A549 (cell line): ENCODE results near the gene CPTP. TPM values are rescaled to one million over a fixed set of nuclear protein-coding genes. Genes with fewer than 3 reads are reported as not detected.

ENCODE experiments used
- ATAC-seq, 2 experiments: fragments of 200-7000 bp in 1 of 2; fragments of >200 bp in 1 of 2; cut with Nextera tagmentation in 1 of 2; cut with Tn5 transposase in 1 of 2; 3 replicates each; pipeline versions ENCODE4 v1.8.0 to v1.9.1; 2018 to 2020; ENCODE audit warnings: mild to moderate bottlenecking in 1 of 2, moderate library complexity in 1 of 2
- CTCF ChIA-PET: fragments of 300-600 bp; sonication (Branson Sonifier 250); formaldehyde crosslinking; extraction: SDS; loops from one replicate; lab custom pipeline; 2021; ENCODE audit warnings: antibody characterized with exemption, inconsistent platforms; lab: Yijun Ruan, JAX
- POLR2A ChIA-PET: fragments of 350-600 bp; formaldehyde crosslinking; extraction: SDS; loops from one replicate; lab custom pipeline; 2021; ENCODE audit warnings: antibody characterized with exemption, inconsistent platforms; lab: Yijun Ruan, JAX
- DNase-seq, 2 experiments: peaks; one replicate each; pipeline versions ENCODE4 v3.0.0 to v3.0.0-alpha.2; 2011 to 2016; ENCODE audit warnings: low read depth in 1 of 2, low spot score in 1 of 2
- FAIRE-seq: peaks from 2 replicates; lab custom pipeline; 2011; peaks lifted over from hg19 to GRCh38; lab: Jason Lieb, UNC
- H3K27ac ChIP-seq, 2 experiments: fragments of >200 bp; sonication (Bioruptor Twin); formaldehyde crosslinking; 3 replicates each; pipeline ENCODE4 v1.5.1; 2016 to 2017
- H3K4me1 ChIP-seq: fragments of >200 bp; sonication (Bioruptor Twin); formaldehyde crosslinking; 3 replicates; pipeline ENCODE4 v1.6.1; 2016
- H3K4me2 ChIP-seq: fragments of >200 bp; sonication (Bioruptor Twin); formaldehyde crosslinking; 3 replicates; pipeline ENCODE4 v1.6.1; 2016
- H3K4me3 ChIP-seq: fragments of >200 bp; sonication (Bioruptor Twin); formaldehyde crosslinking; 3 replicates; pipeline ENCODE4 v1.5.1; 2016
- H3K9me3 ChIP-seq: fragments of >200 bp; sonication (Bioruptor Twin); formaldehyde crosslinking; 3 replicates; pipeline ENCODE4 v1.6.1; 2016
- CHD2 ChIP-seq: fragments of 150-350 bp; IDR thresholded peaks from 2 replicates; pipeline ENCODE4 v1.6.1; 2014; ENCODE audit warnings: low read length; ENCODE audit not compliant: partially characterized antibody
- CTCF ChIP-seq: fragments of >200 bp; sonication (Bioruptor Twin); formaldehyde crosslinking; IDR thresholded peaks from 3 replicates; pipeline ENCODE4 v1.5.1; 2016
- ESRRA ChIP-seq: fragments of 150-350 bp; IDR thresholded peaks from 2 replicates; pipeline ENCODE4 v1.6.1; 2014; ENCODE audit warnings: mild to moderate bottlenecking, low read length, borderline replicate concordance
- KDM5A ChIP-seq: fragments of 200-600 bp; sonication (generic); IDR thresholded peaks from 2 replicates; pipeline ENCODE4 v1.6.1; 2016; ENCODE audit warnings: antibody characterized with exemption, mild to moderate bottlenecking
- MAX ChIP-seq: IDR thresholded peaks from 2 replicates; pipeline ENCODE4 v1.6.1; 2012
- PHF8 ChIP-seq: fragments of 200-600 bp; sonication (generic); IDR thresholded peaks from 2 replicates; pipeline ENCODE4 v1.6.1; 2016; ENCODE audit warnings: low read depth, mild to moderate bottlenecking, antibody characterized with exemption, moderate library complexity, borderline replicate concordance
- POLR2A ChIP-seq: IDR thresholded peaks from 2 replicates; pipeline ENCODE4 v1.6.1; 2012; ENCODE audit warnings: mild to moderate bottlenecking, low read length
- RAD21 ChIP-seq, 2 experiments: fragments of >200 bp in 1 of 2; sonication (Bioruptor Twin) in 1 of 2; formaldehyde crosslinking in 1 of 2; IDR thresholded peaks in 1 of 2; conservative IDR thresholded peaks in 1 of 2; 2 replicates in 1 of 2; 3 replicates in 1 of 2; pipeline ENCODE4 v1.6.1; 2012 to 2018; ENCODE audit warnings: inconsistent platforms in 1 of 2
- RFX5 ChIP-seq: fragments of 450-650 bp; IDR thresholded peaks from 2 replicates; pipeline ENCODE4 v1.7.1; 2014; ENCODE audit warnings: antibody characterized with exemption, mild to moderate bottlenecking, moderate library complexity
- WGBS: methylation state at CpG from one replicate; pipeline ENCODE4 v1.1.6; 2017; ENCODE audit errors: missing lambda C conversion rate; 5-methylcytosine and 5-hydroxymethylcytosine counted together
- polyA plus RNA-seq, 4 experiments: library from polyadenylated mRNA; depleted of rRNA in 3 of 4; stranded (reverse); fragments of >200 nt; fragmentation: RNase III in 1 of 4; extraction: RNeasy Plus Mini Kit Qiagen cat#74134 plus additional on column Dnase treatment in 1 of 4; gene quantifications; 2 replicates in 3 of 4; 3 replicates in 1 of 4; pipeline ENCODE4 v1.2.3, GENCODE V29; 2011 to 2017
- TF ChIP-seq, protein P1 (sequence below): fragments of 150-350 bp; IDR thresholded peaks from 2 replicates; pipeline ENCODE4 v1.6.1; 2014; ENCODE audit warnings: low read depth, mild to moderate bottlenecking, low read length
- TF ChIP-seq, protein P2 (sequence below): IDR thresholded peaks from 2 replicates; pipeline ENCODE4 v1.6.1; 2012; ENCODE audit warnings: low read depth, borderline replicate concordance

CPTP gene
- polyA plus RNA-seq, 2 of the 4 experiments (the other 2 are of a cell fraction), result 4.3 to 11.9 TPM

DNA sequence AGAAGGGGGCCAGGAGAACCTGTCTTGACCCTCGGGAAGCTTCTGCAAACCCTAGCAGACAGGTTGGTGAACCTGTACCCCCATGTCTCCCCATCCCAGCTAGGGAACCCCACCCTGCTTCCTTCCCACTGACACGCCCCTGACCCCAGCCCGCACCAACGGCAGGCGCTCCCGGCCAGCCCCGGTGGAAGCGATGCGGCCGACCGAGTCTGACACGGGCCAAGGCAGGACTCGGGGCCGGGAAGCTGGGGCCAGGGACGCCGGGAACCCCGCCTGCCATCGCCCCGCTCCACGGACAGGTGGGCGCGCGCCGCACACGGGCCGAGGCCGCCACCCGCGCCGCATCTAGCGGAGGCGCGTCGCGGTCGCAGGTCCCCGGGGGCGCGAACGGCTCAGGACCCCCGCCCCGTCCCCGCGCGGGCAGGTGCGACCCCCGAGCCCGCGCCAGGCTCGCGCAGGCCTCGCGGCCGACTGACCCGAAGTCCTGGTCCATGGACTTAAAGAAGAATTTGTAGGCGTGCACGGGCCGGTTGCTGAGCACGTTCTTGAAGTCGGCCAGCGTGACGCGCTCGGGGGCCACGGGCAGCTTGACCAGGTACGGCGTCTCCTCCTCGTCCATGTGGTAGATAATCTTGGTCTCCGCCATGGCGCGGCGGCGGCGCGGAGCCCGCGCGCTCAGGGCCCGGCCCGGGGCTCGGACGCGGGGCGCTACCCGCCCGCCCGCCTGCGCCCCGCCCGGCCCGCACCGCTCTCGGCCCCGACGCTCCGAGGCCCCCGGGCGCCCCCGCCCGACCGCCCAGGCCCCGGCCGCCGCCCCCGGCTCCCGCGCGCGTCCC, 24.0 kb downstream of the CPTP start:
- Histone ChIP-seq H3K4me2 (peak overlapping the region; percentile 97), H3K27ac (peak overlapping the region; percentile 99 to 100), H3K4me3 (peak overlapping the region; percentile 87), H3K4me1 (peaks cover 51% of the 10 kb centered on the region), H3K9me3 (no peaks in the 10 kb centered on the region)
- FAIRE-seq, result no peak
- peak in 1 of 2 experiments; percentile 63 for DNase-seq
- POLR2A ChIA-PET, result interaction anchor here (0.8 kb wide), 1 partner anchor 26 kb away, joined by 3 read pairs; the partner anchor contains the start of gene AURKAIP1
- 0 out of 6 replicates have a peak, but pooled peaks of 1 of the 2 experiments have one; percentile 4 for ATAC-seq
- CTCF ChIA-PET, result interaction anchor here (0.7 to 7.2 kb wide), 11 partner anchors 13 to 157 kb away, joined by 3 to 73 read pairs (median 5); partner anchors contain the start of genes AURKAIP1 and TAS1R3
- 0 out of 2 replicates have a peak, but pooled peaks have one; percentile 22 for TF ChIP-seq MAX
- TF ChIP-seq, protein P1, sequence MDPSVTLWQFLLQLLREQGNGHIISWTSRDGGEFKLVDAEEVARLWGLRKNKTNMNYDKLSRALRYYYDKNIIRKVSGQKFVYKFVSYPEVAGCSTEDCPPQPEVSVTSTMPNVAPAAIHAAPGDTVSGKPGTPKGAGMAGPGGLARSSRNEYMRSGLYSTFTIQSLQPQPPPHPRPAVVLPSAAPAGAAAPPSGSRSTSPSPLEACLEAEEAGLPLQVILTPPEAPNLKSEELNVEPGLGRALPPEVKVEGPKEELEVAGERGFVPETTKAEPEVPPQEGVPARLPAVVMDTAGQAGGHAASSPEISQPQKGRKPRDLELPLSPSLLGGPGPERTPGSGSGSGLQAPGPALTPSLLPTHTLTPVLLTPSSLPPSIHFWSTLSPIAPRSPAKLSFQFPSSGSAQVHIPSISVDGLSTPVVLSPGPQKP, result no peak
- no CpG with 5 or more reads among the region's 109 CpGs for WGBS

DNA sequence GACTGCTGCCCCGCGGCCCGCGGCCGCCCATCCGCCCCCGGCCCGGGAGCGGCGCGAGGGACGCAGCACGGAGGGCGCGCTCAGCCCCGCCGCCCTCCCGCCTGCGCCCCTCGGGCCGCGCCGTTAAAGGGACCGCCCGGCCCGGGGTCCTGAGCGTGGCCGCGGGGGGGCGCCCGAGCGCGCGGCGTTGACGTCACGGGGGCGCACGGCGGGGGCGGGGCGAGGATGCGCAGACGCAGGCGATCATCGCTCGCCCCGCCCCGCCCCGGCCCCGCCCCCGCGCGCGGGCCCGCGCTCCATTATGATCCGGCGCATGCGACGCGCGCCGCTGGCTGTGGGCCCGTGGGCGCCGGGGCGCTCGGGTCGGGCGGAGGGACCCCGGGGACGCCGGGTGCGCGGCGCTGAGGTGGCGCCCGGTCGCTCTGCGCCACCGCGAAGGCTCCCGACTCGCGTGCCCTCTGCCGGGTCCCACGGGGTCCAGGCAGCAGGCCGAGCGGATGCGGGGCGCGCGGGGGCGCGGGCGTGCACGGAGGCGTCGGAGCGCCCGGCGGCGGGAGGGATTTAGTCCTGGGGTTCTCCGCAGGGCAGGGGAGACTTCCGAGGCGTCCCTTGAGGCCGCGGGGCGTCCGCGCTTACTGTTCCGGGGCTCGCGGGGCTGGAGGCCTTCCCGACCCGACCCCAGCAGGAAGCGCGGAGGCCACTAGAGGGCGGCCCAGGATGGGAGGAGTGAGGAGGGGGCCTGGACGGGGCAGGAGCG, 24.8 kb downstream of the CPTP start, which contains the start of gene DVL1:
TSS of gene DVL1 (minus strand) at position 163 of the 757 bp plus-strand sequence. CDS start 353 bp downstream, outside the sequence.
- Histone ChIP-seq H3K4me2 (peak within 1 kb of the TSS; percentile 97), H3K4me3 (peak within 1 kb of the TSS; percentile 87)
- POLR2A ChIA-PET, result no interaction called here
- peak; percentile 37 for TF ChIP-seq CTCF
- peak; percentile 38; the same call in 1 of the 2 replicates for TF ChIP-seq POLR2A
- peak; percentile 32 to 34; a peak in 2 of 5 replicates for TF ChIP-seq RAD21 (conservative IDR thresholded peaks at IDR 0.05 in 1 of 2, IDR thresholded peaks at IDR 0.05 in 1 of 2)
- no peak; the same call in 1 of the 2 replicates for TF ChIP-seq PHF8
- TF ChIP-seq, all 56 proteins: peak for 3
- no CpG with 5 or more reads among the region's 122 CpGs for WGBS
- DNase-seq (peak in 1 of 2 experiments; percentile 47), ATAC-seq (0 out of 6 replicates have a peak, but pooled peaks of 1 of the 2 experiments have one; percentile 11), FAIRE-seq (no peak)
- no peaks in the 10 kb centered on the region for H3K9me3 ChIP-seq
- CTCF ChIA-PET, result interaction anchor here (1.5 to 7.2 kb wide), 4 partner anchors 18 to 91 kb away, joined by 3 to 73 read pairs (median 8); partner anchors contain the start of genes AURKAIP1 and TAS1R3
- H3K4me1 ChIP-seq, result peaks cover 50% of the 10 kb centered on the region
- H3K27ac ChIP-seq, result peak within 1 kb of the TSS; percentile 99 to 100

GRCh38 chr1:1351511-1352427, 27.2 kb downstream of the CPTP start:
- WGBS, result 79% methylated on average over 19 of the region's 29 CpGs
- CTCF ChIA-PET, result interaction anchor here (0.5 to 3.8 kb wide), 5 partner anchors 8 to 78 kb away, joined by 3 to 35 read pairs (median 3); partner anchors contain the start of gene UBE2J2

More at GRCh38 chr1:1351511-1352427, 27.2 kb downstream of the CPTP start:
- no peak for DNase-seq
- TF ChIP-seq RFX5 (no peak), ESRRA (no peak), CHD2 (no peak), PHF8 (no peak), KDM5A (no peak)
- TF ChIP-seq, protein P2, sequence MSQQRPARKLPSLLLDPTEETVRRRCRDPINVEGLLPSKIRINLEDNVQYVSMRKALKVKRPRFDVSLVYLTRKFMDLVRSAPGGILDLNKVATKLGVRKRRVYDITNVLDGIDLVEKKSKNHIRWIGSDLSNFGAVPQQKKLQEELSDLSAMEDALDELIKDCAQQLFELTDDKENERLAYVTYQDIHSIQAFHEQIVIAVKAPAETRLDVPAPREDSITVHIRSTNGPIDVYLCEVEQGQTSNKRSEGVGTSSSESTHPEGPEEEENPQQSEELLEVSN, result no peak
- TF ChIP-seq, protein P1, result no peak
- no peak for FAIRE-seq
- Histone ChIP-seq H3K27ac (peak overlapping the region in 1 of 2 experiments; percentile 48; a peak in 2 of 6 replicates), H3K4me3 (no peak overlapping the region), H3K9me3 (no peaks in the 10 kb centered on the region), H3K4me1 (peaks cover 41% of the 10 kb centered on the region), H3K4me2 (peak overlapping the region; percentile 34; the same call in 2 of the 3 replicates)
- POLR2A ChIA-PET, result no interaction called here
- ATAC-seq, result no peak
